GM23338 (cell line): ENCODE measurements around the gene TYR. TPM values are rescaled to one million over a fixed set of nuclear protein-coding genes. Genes with fewer than 3 reads are reported as not detected.
"Not testable (repeated sequence)": the region's sequence is repeated elsewhere in the genome, so short reads cannot be mapped to it uniquely, and the experiment has no call there.

Source experiments
- ATAC-seq: fragments of 200-7000 bp; cut with Tn5 transposase; 3 replicates; pipeline ENCODE4 v1.9.1; 2020
- DNase-seq: peaks from one replicate; pipeline ENCODE4 v3.0.0-alpha.2; 2015; ENCODE audit warnings: low spot score
- H2AFZ ChIP-seq: fragments of 200-600 bp; sonication (generic); 2 replicates; pipeline ENCODE4 v1.8.0; 2016; ENCODE audit warnings: antibody characterized with exemption, mild to moderate bottlenecking, moderate library complexity
- H3F3A ChIP-seq: fragments of 200-600 bp; sonication (generic); replicated peaks from 2 replicates; pipeline ENCODE4 v1.8.0; 2017; ENCODE audit warnings: antibody characterized with exemption, mixed run types, low read depth
- H3K27ac ChIP-seq: fragments of 200-600 bp; sonication (generic); 2 replicates; pipeline ENCODE4 v1.6.1; 2016; ENCODE audit warnings: low read depth
- H3K27me3 ChIP-seq: fragments of 200-600 bp; sonication (generic); 2 replicates; pipeline ENCODE4 v1.8.0; 2016; ENCODE audit warnings: mild to moderate bottlenecking, mixed run types, moderate library complexity; ENCODE audit not compliant: insufficient read depth
- H3K36me3 ChIP-seq: fragments of 200-600 bp; sonication (generic); 2 replicates; pipeline ENCODE4 v1.8.0; 2016; ENCODE audit warnings: mild to moderate bottlenecking; ENCODE audit not compliant: insufficient read depth
- H3K4me1 ChIP-seq: fragments of 200-600 bp; sonication (generic); 2 replicates; pipeline ENCODE4 v1.8.0; 2016; ENCODE audit warnings: mild to moderate bottlenecking, moderate library complexity; ENCODE audit not compliant: insufficient read depth
- H3K4me2 ChIP-seq: fragments of 200-600 bp; sonication (generic); 2 replicates; pipeline ENCODE4 v1.7.1; 2017; ENCODE audit warnings: mixed run types
- H3K4me3 ChIP-seq: fragments of 200-600 bp; sonication (generic); 2 replicates; pipeline ENCODE4 v1.6.1; 2016; ENCODE audit warnings: mixed run types
- H3K79me2 ChIP-seq: fragments of 200-600 bp; sonication (generic); replicated peaks from 2 replicates; pipeline ENCODE4 v1.8.0; 2017; ENCODE audit warnings: mild to moderate bottlenecking; ENCODE audit not compliant: insufficient read depth
- H3K9me2 ChIP-seq: fragments of 200-600 bp; sonication (generic); 2 replicates; pipeline ENCODE4 v1.8.0; 2017; ENCODE audit not compliant: insufficient read depth
- H4K20me1 ChIP-seq: fragments of 200-600 bp; sonication (generic); replicated peaks from 2 replicates; pipeline ENCODE4 v1.8.0; 2017; ENCODE audit warnings: mild to moderate bottlenecking; ENCODE audit not compliant: insufficient read depth
- H3K27ac Mint-ChIP-seq: 2 replicates; pipeline ENCODE4 v1.8.0; 2020; ENCODE audit warnings: inconsistent platforms, mild to moderate bottlenecking, moderate library complexity, mixed read lengths
- H3K27me3 Mint-ChIP-seq: 3 replicates; pipeline ENCODE4 v1.8.0; 2022; ENCODE audit warnings: low read depth, mild to moderate bottlenecking, moderate library complexity, mixed read lengths, inconsistent platforms; ENCODE audit not compliant: insufficient read depth, poor library complexity
- H3K36me3 Mint-ChIP-seq: 3 replicates; pipeline ENCODE4 v1.8.0; 2021; ENCODE audit warnings: low read depth, mild to moderate bottlenecking, inconsistent platforms, moderate library complexity, mixed read lengths
- H3K4me1 Mint-ChIP-seq: 3 replicates; pipeline ENCODE4 v1.8.0; 2020; ENCODE audit warnings: mild to moderate bottlenecking, inconsistent platforms, mixed read lengths
- H3K4me3 Mint-ChIP-seq: 3 replicates; pipeline ENCODE4 v1.8.0; 2021; ENCODE audit warnings: moderate library complexity, mild to moderate bottlenecking, inconsistent platforms, mixed read lengths
- H3K9me3 Mint-ChIP-seq: 3 replicates; pipeline ENCODE4 v1.8.0; 2020; ENCODE audit warnings: moderate library complexity, mild to moderate bottlenecking, inconsistent platforms, mixed read lengths
- CREB1 ChIP-seq: fragments of 250-450 bp; sonication (Bioruptor Pico); IDR thresholded peaks from 2 replicates; pipeline ENCODE4 v1.5.0; 2020; ENCODE audit warnings: low read depth, mild to moderate bottlenecking, moderate library complexity
- ETS1 ChIP-seq: IDR thresholded peaks from 2 replicates; pipeline ENCODE4 v1.6.1; 2016; ENCODE audit warnings: antibody characterized with exemption
- EZH2 ChIP-seq: fragments of 200-600 bp; sonication (generic); IDR thresholded peaks from one replicate; pipeline ENCODE4 v1.8.0; 2017; ENCODE audit warnings: antibody characterized with exemption, mild to moderate bottlenecking, low read depth; ENCODE audit not compliant: unreplicated experiment
- EZH2phosphoT487 ChIP-seq: fragments of 200-600 bp; sonication (generic); IDR thresholded peaks from one replicate; pipeline ENCODE4 v1.8.1; 2018; ENCODE audit warnings: antibody characterized with exemption; ENCODE audit not compliant: unreplicated experiment
- JUNB ChIP-seq: IDR thresholded peaks from one replicate; pipeline ENCODE4 v1.6.1; 2016; ENCODE audit warnings: antibody characterized with exemption; ENCODE audit not compliant: unreplicated experiment
- REST ChIP-seq: IDR thresholded peaks from one replicate; pipeline ENCODE4 v1.6.1; 2018; ENCODE audit warnings: antibody characterized with exemption; ENCODE audit not compliant: unreplicated experiment
- ZNF331 ChIP-seq: fragments of 250-450 bp; sonication (Bioruptor Pico); IDR thresholded peaks from 2 replicates; pipeline ENCODE4 v1.5.0; 2020; ENCODE audit warnings: low read depth, mild to moderate bottlenecking, moderate library complexity
- polyA plus RNA-seq: library from polyadenylated mRNA; unstranded; fragments of >200 nt; fragmentation: Nextera tagmentation; extraction: Ambion mirVana; gene quantifications from 2 replicates; pipeline ENCODE4 v1.2.1, GENCODE V29; 2016
- total RNA-seq: library from RNA; depleted of rRNA; stranded (reverse); fragments of >200 nt; shearing (Covaris generic); gene quantifications from 2 replicates; pipeline ENCODE4 v1.2.3, GENCODE V29; 2014

Gene TYR
- total and polyA plus RNA-seq, 2 experiments from 2014 or later: 0.08 TPM; not detected in 1

GRCh38 chr11:89281032-89281677 is 103.5 kb downstream of the TYR start:
- not testable (repeated sequence) for H3K27me3 Mint-ChIP-seq, H3K4me3 ChIP-seq, H4K20me1 ChIP-seq, H3K79me2 ChIP-seq, H3K9me2 ChIP-seq, H3K9me3 Mint-ChIP-seq, H3K36me3 ChIP-seq, H3F3A ChIP-seq, H3K27me3 ChIP-seq, H3K4me2 ChIP-seq, H3K27ac ChIP-seq, H3K36me3 Mint-ChIP-seq, H3K4me3 Mint-ChIP-seq
- ATAC-seq (peak; percentile 32; the same call in 2 of the 3 replicates), DNase-seq (peak; percentile 13)
- Mint-ChIP-seq H3K4me1 (peaks cover 25% of the 10 kb centered on the region), H3K27ac (peak overlapping the region; percentile 16; the same call in 1 of the 2 replicates)
- H2AFZ ChIP-seq: 0 out of 2 replicates have a peak overlapping the region, but pooled peaks have one; percentile 38
- H3K4me1 ChIP-seq: peaks cover 24% of the 10 kb centered on the region; the same call in 1 of the 2 replicates

GRCh38 chr11:89286601-89287000 is 108.9 kb downstream of the TYR start:
- not testable (repeated sequence) for H3K4me1 Mint-ChIP-seq, DNase-seq, H3K4me3 Mint-ChIP-seq, H2AFZ ChIP-seq, H4K20me1 ChIP-seq, H3K36me3 Mint-ChIP-seq, H3K27me3 ChIP-seq, H3K36me3 ChIP-seq, H3K4me2 ChIP-seq, H3K4me3 ChIP-seq, H3K79me2 ChIP-seq, H3K9me3 Mint-ChIP-seq, H3K4me1 ChIP-seq, H3K27ac Mint-ChIP-seq, ATAC-seq, H3K27ac ChIP-seq, H3K27me3 Mint-ChIP-seq, H3F3A ChIP-seq, H3K9me2 ChIP-seq

GRCh38 chr11:89288004-89288403 is 110.3 kb downstream of the TYR start:
- not testable (repeated sequence) for H4K20me1 ChIP-seq, H3K4me2 ChIP-seq, H3K27me3 ChIP-seq, H2AFZ ChIP-seq, H3K4me1 ChIP-seq, H3K4me3 Mint-ChIP-seq, DNase-seq, H3K36me3 ChIP-seq, ATAC-seq, H3K79me2 ChIP-seq, H3K9me2 ChIP-seq, H3K4me3 ChIP-seq, H3K27ac Mint-ChIP-seq, H3F3A ChIP-seq, H3K36me3 Mint-ChIP-seq, H3K9me3 Mint-ChIP-seq, H3K27ac ChIP-seq, H3K27me3 Mint-ChIP-seq, H3K4me1 Mint-ChIP-seq

- Histone ChIP-seq H3K4me3 (peak overlapping the region; percentile 47), H3F3A (no peaks in the 10 kb centered on the region), H2AFZ (peak overlapping the region; percentile 4), H3K27ac (peak overlapping the region; percentile 23; the same call in 1 of the 2 replicates), H3K36me3 (no peaks in the 10 kb centered on the region), H3K4me2 (peak overlapping the region; percentile 53), H3K27me3 (no peaks in the 10 kb centered on the region), H3K9me2 (no peaks in the 10 kb centered on the region), H3K4me1 (peaks cover 8% of the 10 kb centered on the region), H3K79me2 (no peaks in the 10 kb centered on the region), H4K20me1 (no peaks in the 10 kb centered on the region)
- Mint-ChIP-seq H3K27ac (no peak overlapping the region), H3K4me1 (peaks cover 12% of the 10 kb centered on the region), H3K9me3 (no peaks in the 10 kb centered on the region), H3K27me3 (peaks cover 2% of the 10 kb centered on the region), H3K36me3 (no peaks in the 10 kb centered on the region), H3K4me3 (peak overlapping the region; percentile 72)
- ATAC-seq: peak; percentile 100
- peak; percentile 67 for DNase-seq
- TF ChIP-seq JUNB (peak; percentile 46), CREB1 (CRISPR knock-in tag) (no peak), EZH2phosphoT487 (no peak), ZNF331 (CRISPR knock-in tag) (no peak), ETS1 (no peak), EZH2 (no peak), REST (no peak)
These were observed 116.4 kb downstream of the TYR start for GRCh38 chr11:89293965-89294679.
